H9 (cell line): ENCODE data around the gene HOXA1. TPM values are rescaled to one million over a fixed set of nuclear protein-coding genes. Genes with fewer than 3 reads are reported as not detected.

Experiments used
- DNase-seq: peaks from one replicate; pipeline ENCODE4 v3.0.0-alpha.2; 2017
- H2AFZ ChIP-seq: one replicate; pipeline ENCODE4 v1.6.1; 2013; ENCODE audit warnings: mild to moderate bottlenecking, low read length, control low read depth, moderate library complexity
- H2AK5ac ChIP-seq: 2 replicates; pipeline ENCODE4 v1.6.1; 2013; ENCODE audit warnings: low read length, control low read depth, mixed read lengths; ENCODE audit not compliant: insufficient read length
- H2BK120ac ChIP-seq: one replicate; pipeline ENCODE4 v1.6.1; 2013; ENCODE audit warnings: low read depth, mild to moderate bottlenecking, low read length, control low read depth, inconsistent platforms; ENCODE audit not compliant: poor library complexity, severe bottlenecking
- H2BK12ac ChIP-seq: 2 replicates; pipeline ENCODE4 v1.6.1; 2013; ENCODE audit warnings: low read length, control low read depth, mixed read lengths, low read depth; ENCODE audit not compliant: insufficient read length
- H2BK15ac ChIP-seq: 2 replicates; pipeline ENCODE4 v1.6.1; 2013; ENCODE audit warnings: low read depth, low read length, control low read depth
- H2BK20ac ChIP-seq: one replicate; pipeline ENCODE4 v1.6.1; 2013; ENCODE audit warnings: low read depth, mild to moderate bottlenecking, low read length, control low read depth, inconsistent platforms; ENCODE audit not compliant: poor library complexity, severe bottlenecking
- H2BK5ac ChIP-seq: 2 replicates; pipeline ENCODE4 v1.6.1; 2013; ENCODE audit warnings: low read length, control low read depth, mixed read lengths; ENCODE audit not compliant: insufficient read length
- H3K14ac ChIP-seq: 2 replicates; pipeline ENCODE4 v1.6.1; 2013; ENCODE audit warnings: low read length, control low read depth; ENCODE audit not compliant: insufficient read depth
- H3K18ac ChIP-seq: 2 replicates; pipeline ENCODE4 v1.6.1; 2013; ENCODE audit warnings: low read depth, mild to moderate bottlenecking, mixed read lengths, low read length, control low read depth; ENCODE audit not compliant: insufficient read length
- H3K23ac ChIP-seq: 2 replicates; pipeline ENCODE4 v1.6.1; 2013; ENCODE audit warnings: low read length, control low read depth, mixed read lengths, low read depth; ENCODE audit not compliant: insufficient read length
- H3K23me2 ChIP-seq: 2 replicates; pipeline ENCODE4 v1.6.1; 2013; ENCODE audit warnings: low read depth, mild to moderate bottlenecking, mixed read lengths, low read length, control low read depth; ENCODE audit not compliant: insufficient read length, poor library complexity, severe bottlenecking
- H3K27ac ChIP-seq: 2 replicates; pipeline ENCODE4 v1.5.1; 2013; ENCODE audit warnings: low read length, control low read depth, mixed read lengths, low read depth; ENCODE audit not compliant: insufficient read length
- H3K27me3 ChIP-seq: 2 replicates; pipeline ENCODE4 v1.6.1; 2013; ENCODE audit warnings: low read length, control low read depth, inconsistent platforms; ENCODE audit not compliant: insufficient read depth
- H3K4ac ChIP-seq: 2 replicates; pipeline ENCODE4 v1.6.1; 2013; ENCODE audit warnings: low read depth, mild to moderate bottlenecking, control low read depth, inconsistent platforms, low read length, moderate library complexity
- H3K4me1 ChIP-seq: 2 replicates; pipeline ENCODE4 v1.6.1; 2013; ENCODE audit warnings: low read length, control low read depth, inconsistent platforms; ENCODE audit not compliant: insufficient read depth
- H3K4me2 ChIP-seq: 2 replicates; pipeline ENCODE4 v1.6.1; 2013; ENCODE audit warnings: low read length, control low read depth, mixed read lengths; ENCODE audit not compliant: insufficient read length, insufficient read depth
- H3K56ac ChIP-seq: 2 replicates; pipeline ENCODE4 v1.6.1; 2013; ENCODE audit warnings: low read depth, mild to moderate bottlenecking, mixed read lengths, low read length, control low read depth; ENCODE audit not compliant: insufficient read length
- H3K79me1 ChIP-seq: 2 replicates; pipeline ENCODE4 v1.6.1; 2013; ENCODE audit warnings: low read depth, mild to moderate bottlenecking, moderate library complexity, low read length, control low read depth, inconsistent platforms; ENCODE audit not compliant: insufficient read depth, poor library complexity, severe bottlenecking
- H3K79me2 ChIP-seq: 2 replicates; pipeline ENCODE4 v1.6.1; 2013; ENCODE audit warnings: low read length, control low read depth, inconsistent platforms; ENCODE audit not compliant: insufficient read depth
- H3K9ac ChIP-seq: 2 replicates; pipeline ENCODE4 v1.6.1; 2013; ENCODE audit warnings: low read length, control low read depth, mixed read lengths; ENCODE audit not compliant: insufficient read length; ENCODE audit errors: extremely low read depth
- H3K9me3 ChIP-seq: one replicate; pipeline ENCODE4 v1.6.1; 2013; ENCODE audit warnings: low read depth, low read length, inconsistent platforms; ENCODE audit not compliant: control insufficient read depth
- H3T11ph ChIP-seq: one replicate; pipeline ENCODE4 v1.6.1; 2013; ENCODE audit warnings: mild to moderate bottlenecking, low read length, control low read depth, inconsistent platforms
- H4K20me1 ChIP-seq: one replicate; pipeline ENCODE4 v1.6.1; 2013; ENCODE audit not compliant: control insufficient read depth, insufficient read length, insufficient read depth
- H4K5ac ChIP-seq: 2 replicates; pipeline ENCODE4 v1.6.1; 2013; ENCODE audit warnings: low read depth, mild to moderate bottlenecking, mixed read lengths, low read length, control low read depth; ENCODE audit not compliant: insufficient read length
- H4K8ac ChIP-seq: replicated peaks from 2 replicates; pipeline ENCODE4 v1.6.1; 2013; ENCODE audit warnings: low read length, control low read depth, mixed read lengths, low read depth; ENCODE audit not compliant: insufficient read length
- H4K91ac ChIP-seq: 2 replicates; pipeline ENCODE4 v1.6.1; 2013; ENCODE audit warnings: low read depth, mild to moderate bottlenecking, moderate library complexity, mixed read lengths, low read length, control low read depth; ENCODE audit not compliant: insufficient read length
- H3K27ac Mint-ChIP-seq, 3 experiments: 2 replicates in 2 of 3; 3 replicates in 1 of 3; pipeline ENCODE4 v1.8.0; 2020 to 2021; ENCODE audit warnings: mixed read lengths in 3 of 3, mild to moderate bottlenecking in 1 of 3, moderate library complexity in 1 of 3
- H3K27me3 Mint-ChIP-seq: 2 replicates; pipeline ENCODE4 v1.8.0; 2021; ENCODE audit warnings: low read depth, mild to moderate bottlenecking, moderate library complexity, mixed read lengths
- H3K36me3 Mint-ChIP-seq, 3 experiments: 2 replicates in 2 of 3; 3 replicates in 1 of 3; pipeline ENCODE4 v1.8.0; 2020 to 2021; ENCODE audit warnings: low read depth in 3 of 3, mixed read lengths in 3 of 3; ENCODE audit not compliant: insufficient read depth in 1 of 3
- H3K4me1 Mint-ChIP-seq, 2 experiments: 2 replicates each; pipeline ENCODE4 v1.8.0; 2020; ENCODE audit warnings: mixed read lengths in 2 of 2
- H3K4me3 Mint-ChIP-seq, 2 experiments: 2 replicates in 1 of 2; 3 replicates in 1 of 2; pipeline ENCODE4 v1.8.0; 2020 to 2021; ENCODE audit warnings: mild to moderate bottlenecking in 2 of 2, mixed read lengths in 2 of 2, moderate library complexity in 1 of 2
- H3K9me3 Mint-ChIP-seq, 2 experiments: 2 replicates in 1 of 2; 3 replicates in 1 of 2; pipeline ENCODE4 v1.8.0; 2020; ENCODE audit warnings: mild to moderate bottlenecking in 2 of 2, mixed read lengths in 2 of 2, moderate library complexity in 1 of 2
- WGBS: extraction: QIAGEN DNeasy Blood & Tissue Kit; methylation state at CpG from one replicate; pipeline ENCODE4 v1.1.7; 2013; ENCODE audit warnings: missing lambda C conversion rate, low lambda C conversion rate, mixed read lengths; ENCODE audit not compliant: insufficient read length; ENCODE audit errors: extremely low coverage; 5-methylcytosine and 5-hydroxymethylcytosine counted together
- total RNA-seq: library from RNA; stranded (reverse); gene quantifications from 2 replicates; pipeline ENCODE4 v1.2.1, GENCODE V29; 2021
- TF ChIP-seq, protein P1 (sequence below): fragments of 200-600 bp; sonication (generic); conservative IDR thresholded peaks from 3 replicates; pipeline ENCODE4 v1.8.0; 2021; ENCODE audit warnings: antibody characterized with exemption, mild to moderate bottlenecking

HOXA1 gene
- total RNA-seq, 1 experiment from 2014 or later, result not detected

- no peaks in the 10 kb centered on the region; a peak in 1 of 7 replicates for H3K36me3 Mint-ChIP-seq
- Histone ChIP-seq H4K20me1 (no peaks in the 10 kb centered on the region), H3K4ac (no peak overlapping the region), H3K9me3 (no peaks in the 10 kb centered on the region), H3K56ac (no peak overlapping the region), H3K9ac (no peak overlapping the region), H4K8ac (no peak overlapping the region), H3K4me2 (no peak overlapping the region), H3K27ac (no peak overlapping the region), H3T11ph (no peak overlapping the region), H4K5ac (no peak overlapping the region), H2BK20ac (no peak overlapping the region), H4K91ac (no peak overlapping the region), H2BK12ac (no peak overlapping the region), H2AFZ (no peak overlapping the region), H3K79me1 (no peaks in the 10 kb centered on the region), H3K14ac (no peak overlapping the region), H3K79me2 (no peaks in the 10 kb centered on the region), H2BK15ac (no peak overlapping the region), H2AK5ac (no peak overlapping the region), H3K23ac (no peak overlapping the region), H3K4me1 (no peaks in the 10 kb centered on the region), H3K18ac (no peak overlapping the region), H2BK5ac (no peak overlapping the region), H3K27me3 (peaks cover 98% of the 10 kb centered on the region), H2BK120ac (no peak overlapping the region), H3K23me2 (peaks cover 10% of the 10 kb centered on the region)
- peaks cover 7 to 16% of the 10 kb centered on the region in 2 experiments for H3K4me1 Mint-ChIP-seq
- no peak overlapping the region for H3K27ac Mint-ChIP-seq
- WGBS, result no CpG with 5 or more reads among the region's 18 CpGs
- peaks cover 100% of the 10 kb centered on the region for H3K27me3 Mint-ChIP-seq
- DNase-seq, result no peak
- H3K9me3 Mint-ChIP-seq, result peaks cover 4 to 19% of the 10 kb centered on the region in 2 experiments
- TF ChIP-seq, protein P1, sequence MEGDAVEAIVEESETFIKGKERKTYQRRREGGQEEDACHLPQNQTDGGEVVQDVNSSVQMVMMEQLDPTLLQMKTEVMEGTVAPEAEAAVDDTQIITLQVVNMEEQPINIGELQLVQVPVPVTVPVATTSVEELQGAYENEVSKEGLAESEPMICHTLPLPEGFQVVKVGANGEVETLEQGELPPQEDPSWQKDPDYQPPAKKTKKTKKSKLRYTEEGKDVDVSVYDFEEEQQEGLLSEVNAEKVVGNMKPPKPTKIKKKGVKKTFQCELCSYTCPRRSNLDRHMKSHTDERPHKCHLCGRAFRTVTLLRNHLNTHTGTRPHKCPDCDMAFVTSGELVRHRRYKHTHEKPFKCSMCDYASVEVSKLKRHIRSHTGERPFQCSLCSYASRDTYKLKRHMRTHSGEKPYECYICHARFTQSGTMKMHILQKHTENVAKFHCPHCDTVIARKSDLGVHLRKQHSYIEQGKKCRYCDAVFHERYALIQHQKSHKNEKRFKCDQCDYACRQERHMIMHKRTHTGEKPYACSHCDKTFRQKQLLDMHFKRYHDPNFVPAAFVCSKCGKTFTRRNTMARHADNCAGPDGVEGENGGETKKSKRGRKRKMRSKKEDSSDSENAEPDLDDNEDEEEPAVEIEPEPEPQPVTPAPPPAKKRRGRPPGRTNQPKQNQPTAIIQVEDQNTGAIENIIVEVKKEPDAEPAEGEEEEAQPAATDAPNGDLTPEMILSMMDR, result no peak
- H3K4me3 Mint-ChIP-seq, result peak overlapping the region in 1 of 2 experiments; percentile 50; a peak in 2 of 5 replicates
Measured at GRCh38 chr7:27141137-27141922, 45.5 kb upstream of the HOXA1 start.
